GM19025 (cell line): ENCODE results near the gene ATXN3.
A peak's percentile ranks its signal among the peaks of the same experiment; 100 is the strongest.

Experiments
- ATAC-seq: cut with Tn5 transposase; IDR thresholded peaks from one replicate; pipeline ENCODE4 v1.9.1; 2021; ENCODE audit warnings: mild to moderate bottlenecking, low read depth, moderate library complexity; ENCODE audit not compliant: unreplicated experiment

The ATXN3 gene

GRCh38 chr14:92106143-92106926 lies at the start of gene ATXN3:
TSS of gene ATXN3 (minus strand) at chr14:92106582. CDS start at chr14:92106552, 30 bp downstream.
- ATAC-seq: peak; percentile 84

GRCh38 chr14:92154283-92154942 lies 48.0 kb upstream of the ATXN3 start:
- no peak for ATAC-seq

DNA sequence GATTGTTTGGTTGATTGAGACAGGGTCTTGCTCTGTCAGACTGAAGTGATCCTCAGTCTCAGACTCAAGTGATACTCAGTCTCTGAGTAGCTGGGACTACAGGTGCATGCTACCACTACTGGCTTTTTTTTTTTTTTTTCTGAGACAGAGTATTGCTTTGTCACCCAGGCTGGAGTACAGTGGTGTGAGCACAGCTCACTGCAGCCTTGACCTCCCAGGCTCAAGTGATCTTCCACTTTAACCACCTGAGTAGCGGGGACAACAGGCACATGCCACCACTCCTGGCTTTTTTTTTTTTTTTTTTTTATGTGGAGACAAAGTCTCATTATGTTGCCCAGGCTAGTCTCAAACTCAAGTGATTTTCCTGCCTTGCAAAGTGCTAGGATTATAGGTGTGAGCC lies 47.2 kb upstream of the ATXN3 start:
- no peak for ATAC-seq

- no peak for ATAC-seq
Measured at GRCh38 chr14:92144708-92145107, 38.3 kb upstream of the ATXN3 start.

DNA sequence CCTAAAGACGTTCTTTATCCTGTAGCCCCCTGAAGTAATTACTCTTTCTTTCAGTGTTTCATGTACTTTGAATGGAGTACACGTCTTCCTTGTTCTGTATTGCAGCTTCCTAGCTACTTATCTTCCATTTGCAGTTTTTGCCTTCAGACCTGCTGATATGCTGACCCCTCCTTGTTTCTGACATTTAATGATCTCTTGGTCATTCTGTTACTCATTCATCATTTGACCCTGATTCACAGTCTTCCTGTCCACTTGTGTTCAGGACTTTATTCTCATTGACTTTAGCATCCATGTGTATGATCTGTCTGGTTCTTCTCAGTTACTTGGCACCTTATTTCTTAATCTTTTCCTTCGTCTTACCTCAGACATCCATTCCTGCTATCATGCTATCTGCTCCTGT lies 37.6 kb upstream of the ATXN3 start:
- ATAC-seq: no peak

- ATAC-seq: no peak
Measured at GRCh38 chr14:92143309-92143708, 36.9 kb upstream of the ATXN3 start.

DNA sequence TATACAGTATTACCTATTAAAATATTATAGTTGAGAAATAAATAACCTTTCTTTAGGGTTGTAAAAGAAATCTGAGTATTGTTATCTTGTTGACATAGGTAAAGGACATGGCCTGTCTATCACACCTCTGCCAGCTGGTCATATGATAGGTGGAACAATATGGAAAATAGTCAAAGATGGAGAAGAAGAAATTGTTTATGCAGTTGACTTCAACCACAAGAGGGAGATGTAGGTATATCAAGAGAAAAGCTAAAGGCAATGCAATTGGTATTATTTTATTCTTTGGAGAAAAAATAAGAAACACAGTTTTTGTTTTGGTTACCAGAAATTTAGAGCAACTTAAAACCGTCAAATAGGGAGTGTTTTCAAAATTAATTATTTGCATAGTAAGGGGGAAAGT lies 28.9 kb upstream of the ATXN3 start:
- ATAC-seq: no peak

GRCh38 chr14:92134456-92134855 lies 28.1 kb upstream of the ATXN3 start:
- ATAC-seq: no peak

DNA sequence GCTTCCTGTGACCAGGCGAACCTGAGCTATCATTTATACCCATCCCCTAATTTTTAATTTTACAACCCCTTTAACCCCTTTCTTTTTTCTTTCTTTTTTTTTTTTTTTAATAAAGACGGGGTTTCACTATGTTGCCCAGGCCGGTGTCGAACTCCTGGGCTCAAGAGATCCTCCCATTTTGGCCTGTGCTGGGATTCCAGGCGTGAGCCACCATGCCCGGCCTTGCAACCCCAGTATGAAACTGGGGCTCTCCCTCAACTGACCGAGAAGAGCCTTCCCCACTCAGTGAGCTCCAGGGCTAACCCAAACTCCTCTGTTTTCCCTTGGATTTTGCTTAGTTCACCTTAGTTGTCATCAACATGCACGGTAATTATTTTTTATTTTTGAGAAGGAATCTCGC lies 16.4 kb upstream of the ATXN3 start:
- ATAC-seq: no peak

DNA sequence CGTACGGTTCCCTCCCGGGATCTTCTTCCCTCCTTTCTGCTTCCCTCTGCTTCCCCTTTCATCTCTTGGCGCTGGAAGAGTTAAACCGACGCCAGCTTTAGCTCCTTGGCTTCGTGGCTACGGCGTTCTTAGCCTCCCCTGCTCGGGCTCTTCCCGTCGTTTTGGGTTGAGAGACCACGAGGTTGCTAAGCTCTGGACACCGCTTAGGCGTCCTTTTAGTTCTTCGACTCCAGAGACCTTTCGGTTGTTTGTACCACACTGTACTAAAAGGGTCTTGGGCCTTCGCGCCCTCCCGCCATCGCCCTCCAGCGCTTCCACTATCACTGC lies 15.9 kb upstream of the ATXN3 start:
- ATAC-seq: peak; percentile 3

GRCh38 chr14:92121670-92122350 lies 15.4 kb upstream of the ATXN3 start, which contains the start of the genes CPSF2 and NDUFB1:
TSS of gene CPSF2 (plus strand) at chr14:92121969. CDS start at chr14:92130985, 9,016 bp downstream.
TSS of gene NDUFB1 (minus strand) at chr14:92121706. CDS start at chr14:92117637, 4,069 bp downstream.
- peak; percentile 89 for ATAC-seq

DNA sequence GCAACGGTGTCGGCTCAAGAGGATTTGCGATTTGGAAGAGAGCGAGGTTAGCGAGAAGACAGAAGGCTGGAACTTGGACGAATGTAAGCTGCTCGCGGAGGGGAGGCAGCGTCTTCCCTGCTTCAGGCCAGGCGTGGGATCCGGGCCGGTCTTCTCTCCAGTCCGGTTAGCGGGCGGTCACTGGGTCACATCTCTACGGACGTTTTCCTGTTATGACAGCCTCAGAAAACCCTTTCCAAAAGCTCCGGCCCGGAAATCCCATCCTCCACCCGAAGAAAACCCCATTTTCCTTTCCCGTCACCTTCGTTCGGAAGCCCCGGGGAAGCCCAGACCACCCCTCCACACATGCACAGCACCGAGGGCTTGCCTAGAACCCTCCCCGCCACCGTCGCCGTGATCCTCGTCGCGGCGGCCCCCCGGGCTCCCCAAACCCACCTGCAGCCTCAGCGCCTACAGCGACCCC lies 14.9 kb upstream of the ATXN3 start:
- ATAC-seq: no peak

DNA sequence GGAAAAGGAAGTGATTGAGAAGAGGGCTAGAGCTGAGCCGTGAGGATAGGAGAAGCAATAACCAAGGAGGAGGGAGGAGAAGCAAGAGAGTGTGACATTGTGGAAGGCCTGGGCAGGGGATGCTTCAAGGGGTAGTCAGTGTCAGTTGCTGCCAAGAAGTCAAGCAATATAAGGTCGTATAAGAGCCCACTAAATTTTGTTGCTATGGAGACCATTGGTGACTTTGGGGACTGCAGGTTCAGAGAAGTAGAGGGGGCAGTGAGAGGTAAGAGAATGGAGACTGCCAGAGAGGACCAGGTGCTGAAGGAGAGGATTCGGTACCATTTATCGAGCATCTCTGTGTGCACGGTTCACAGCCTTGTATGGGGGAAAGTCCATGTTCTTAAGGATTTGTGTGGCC lies 3.1 kb upstream of the ATXN3 start:
- no peak for ATAC-seq

- no peak for ATAC-seq
Measured at GRCh38 chr14:92108345-92109254, 2.2 kb upstream of the ATXN3 start.

DNA sequence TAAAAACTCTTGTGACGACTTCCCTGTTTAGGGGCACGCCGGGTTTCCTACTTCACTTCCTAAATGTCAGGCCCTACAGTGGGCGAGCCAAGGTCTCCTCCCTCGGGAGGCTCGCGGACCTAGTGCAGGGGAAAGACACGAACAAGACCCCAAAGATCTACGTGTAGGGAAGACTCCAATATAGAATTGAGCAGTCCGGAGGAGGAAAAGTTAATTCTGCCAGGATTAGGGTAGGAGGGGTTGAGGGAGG lies 564 bp downstream of the ATXN3 start:
- peak; percentile 3 for ATAC-seq

GRCh38 chr14:92105073-92105892 lies 1.1 kb downstream of the ATXN3 start:
- ATAC-seq: no peak

GRCh38 chr14:92103363-92103989 lies 2.9 kb downstream of the ATXN3 start:
- no peak for ATAC-seq

- no peak for ATAC-seq
Measured at GRCh38 chr14:92099802-92100201, 6.6 kb downstream of the ATXN3 start.

DNA sequence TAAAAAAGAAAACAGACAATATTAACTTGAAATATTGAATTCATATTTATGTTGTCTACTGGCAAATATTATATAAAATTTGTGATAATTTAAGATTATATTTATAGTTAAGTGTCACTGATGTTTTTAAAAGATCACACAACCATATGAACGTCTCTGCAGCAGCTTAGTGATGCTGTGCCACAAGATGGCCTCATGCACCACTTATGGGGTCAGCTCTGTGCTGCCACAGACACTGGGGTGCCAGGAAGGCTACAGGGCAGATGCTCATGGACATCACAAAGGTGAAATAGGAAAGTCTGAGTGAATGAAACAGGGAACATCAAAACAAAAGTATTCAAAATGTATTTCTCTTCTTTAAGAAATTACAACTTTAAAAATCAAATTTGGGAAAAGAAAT lies 13.1 kb downstream of the ATXN3 start:
- no peak for ATAC-seq
